ENCODE results near the gene FYB1.

- no peak for TF ChIP-seq CREB5 (CRISPR knock-in tag; IDR thresholded peaks at IDR 0.05; ENCODE audit: low read depth)
- TF ChIP-seq ZFP3 (CRISPR knock-in tag; IDR thresholded peaks at IDR 0.05) = no peak
- no peak for TF ChIP-seq PATZ1 (CRISPR knock-in tag; IDR thresholded peaks at IDR 0.05; ENCODE audit: borderline replicate concordance)
- TF ChIP-seq ZNF70 (CRISPR knock-in tag; IDR thresholded peaks at IDR 0.05) = no peak
- TF ChIP-seq ISL1 (CRISPR knock-in tag; IDR thresholded peaks at IDR 0.05) = no peak
- TF ChIP-seq CSRNP3 (CRISPR knock-in tag; IDR thresholded peaks at IDR 0.05) = no peak
- no peak for TF ChIP-seq ZNF565 (CRISPR knock-in tag; conservative IDR thresholded peaks at IDR 0.05; ENCODE audit: low read depth)
- TF ChIP-seq BACH2 (CRISPR knock-in tag; IDR thresholded peaks at IDR 0.05; ENCODE audit: borderline replicate concordance) = no peak
- TF ChIP-seq TSHZ2 (CRISPR knock-in tag; IDR thresholded peaks at IDR 0.05) = no peak
- no peak for TF ChIP-seq PPARA (CRISPR knock-in tag; IDR thresholded peaks at IDR 0.05; ENCODE audit: borderline replicate concordance)
- TF ChIP-seq OSR1 (CRISPR knock-in tag; IDR thresholded peaks at IDR 0.05) = no peak
- no peak for TF ChIP-seq POU6F1 (CRISPR knock-in tag; IDR thresholded peaks at IDR 0.05; ENCODE audit: borderline replicate concordance, low read depth)
Observed at GRCh38 chr5:39132128-39132447, 87.3 kb downstream of the FYB1 start.
